HG02938 (cell line): ENCODE measurements around the gene DYNLT2.
"Not testable (repeated sequence)": the region's sequence is repeated elsewhere in the genome, so short reads cannot be mapped to it uniquely, and the experiment has no call there.

Experiments
- ATAC-seq: cut with Tn5 transposase; IDR thresholded peaks from one replicate; pipeline ENCODE4 v1.9.1; 2021; ENCODE audit warnings: mild to moderate bottlenecking, moderate library complexity; ENCODE audit not compliant: unreplicated experiment

Gene DYNLT2

GRCh38 chr6:169783971-169784820 lies 32.8 kb upstream of the DYNLT2 start:
- ATAC-seq: no peak

GRCh38 chr6:169783401-169783800 lies 32.0 kb upstream of the DYNLT2 start:
- ATAC-seq: no peak

- ATAC-seq: no peak
Measured at GRCh38 chr6:169782966-169783365, 31.6 kb upstream of the DYNLT2 start.

GRCh38 chr6:169780571-169781091 lies 29.3 kb upstream of the DYNLT2 start:
- no peak for ATAC-seq

GRCh38 chr6:169779896-169780295 lies 28.5 kb upstream of the DYNLT2 start:
- no peak for ATAC-seq

- no peak for ATAC-seq
Measured at GRCh38 chr6:169779092-169779815, 27.9 kb upstream of the DYNLT2 start.

- no peak for ATAC-seq
Measured at GRCh38 chr6:169778646-169779045, 27.3 kb upstream of the DYNLT2 start.

GRCh38 chr6:169777896-169778295 lies 26.5 kb upstream of the DYNLT2 start:
- ATAC-seq: no peak

GRCh38 chr6:169776379-169776778 lies 25.0 kb upstream of the DYNLT2 start:
- no peak for ATAC-seq

GRCh38 chr6:169775321-169775720 lies 23.9 kb upstream of the DYNLT2 start:
- no peak for ATAC-seq

GRCh38 chr6:169774347-169774746 lies 23.0 kb upstream of the DYNLT2 start:
- no peak for ATAC-seq

- no peak for ATAC-seq
Measured at GRCh38 chr6:169766921-169767736, 15.8 kb upstream of the DYNLT2 start.

- no peak for ATAC-seq
Measured at GRCh38 chr6:169766232-169766631, 14.9 kb upstream of the DYNLT2 start.

- not testable (repeated sequence) for ATAC-seq
Measured at GRCh38 chr6:169765789-169766188, 14.4 kb upstream of the DYNLT2 start.

GRCh38 chr6:169763881-169764280 lies 12.5 kb upstream of the DYNLT2 start:
- no peak for ATAC-seq

GRCh38 chr6:169763308-169763707 lies 11.9 kb upstream of the DYNLT2 start:
- no peak for ATAC-seq

GRCh38 chr6:169755162-169755561 lies 3.8 kb upstream of the DYNLT2 start:
- ATAC-seq: no peak

GRCh38 chr6:169752074-169752623 lies 777 bp upstream of the DYNLT2 start:
- no peak for ATAC-seq

- ATAC-seq: no peak
Measured at GRCh38 chr6:169746556-169746955, 4.8 kb downstream of the DYNLT2 start.

- no peak for ATAC-seq
Measured at GRCh38 chr6:169745405-169745804, 6.0 kb downstream of the DYNLT2 start.

- ATAC-seq: no peak
Measured at GRCh38 chr6:169741344-169741743, 10.0 kb downstream of the DYNLT2 start.
